GM04504 (cell line): ENCODE measurements around the gene MVB12B.

Experiments
- DNase-seq: peaks from one replicate; pipeline ENCODE4 v3.0.0-alpha.2; 2012; ENCODE audit warnings: low read depth

MVB12B gene

GRCh38 chr9:126303488-126303887, 23.1 kb upstream of the MVB12B start:
- DNase-seq: no peak

GRCh38 chr9:126304207-126304970, 22.2 kb upstream of the MVB12B start:
- no peak for DNase-seq

- no peak for DNase-seq
These were observed 21.7 kb upstream of the MVB12B start for GRCh38 chr9:126304971-126305320.

- DNase-seq: no peak
These were observed 20.5 kb upstream of the MVB12B start for GRCh38 chr9:126306071-126306647.

GRCh38 chr9:126307322-126308061, 19.1 kb upstream of the MVB12B start:
- no peak for DNase-seq

- DNase-seq: no peak
These were observed 17.0 kb upstream of the MVB12B start for GRCh38 chr9:126309427-126310189.

- no peak for DNase-seq
These were observed 13.8 kb upstream of the MVB12B start for GRCh38 chr9:126312584-126313551.

GRCh38 chr9:126316085-126316655, 10.5 kb upstream of the MVB12B start:
- no peak for DNase-seq

GRCh38 chr9:126317513-126317912, 9.1 kb upstream of the MVB12B start:
- DNase-seq: no peak

GRCh38 chr9:126318858-126319257, 7.8 kb upstream of the MVB12B start:
- no peak for DNase-seq

- no peak for DNase-seq
These were observed 7.0 kb upstream of the MVB12B start for GRCh38 chr9:126319671-126320070.

GRCh38 chr9:126320158-126320922, 6.3 kb upstream of the MVB12B start:
- no peak for DNase-seq

- no peak for DNase-seq
These were observed 4.9 kb upstream of the MVB12B start for GRCh38 chr9:126321742-126322141.

GRCh38 chr9:126325821-126326220, 808 bp upstream of the MVB12B start:
- no peak for DNase-seq

- peak; percentile 15 for DNase-seq
These were observed 531 bp downstream of the MVB12B start for GRCh38 chr9:126327006-126327713.

GRCh38 chr9:126327714-126328185, 1.1 kb downstream of the MVB12B start:
- DNase-seq: no peak

GRCh38 chr9:126328407-126328806, 1.8 kb downstream of the MVB12B start:
- DNase-seq: no peak

- DNase-seq: no peak
These were observed 3.0 kb downstream of the MVB12B start for GRCh38 chr9:126329476-126330275.

GRCh38 chr9:126330536-126330935, 3.9 kb downstream of the MVB12B start:
- no peak for DNase-seq
